Renal cortex interstitium (tissue), 11 donors: Measurements from ENCODE around the gene MTA2. TPM values are rescaled to one million over a fixed set of nuclear protein-coding genes. Genes with fewer than 3 reads are reported as not detected.
"Not testable (repeated sequence)": the region's sequence is repeated elsewhere in the genome, so short reads cannot be mapped to it uniquely, and the experiment has no call there.

ENCODE experiments used
- DNase-seq, 11 donors: peaks; one replicate each; pipeline ENCODE4 v3.0.0-alpha.2; 2013; ENCODE audit warnings: low read depth in 9 of 11, low spot score in 4 of 11; ENCODE audit errors: extremely low read depth in 1 of 11
- polyA plus RNA-seq, 3 donors: library from polyadenylated mRNA; unstranded; fragments of 120-200 nt; gene quantifications; one replicate each; pipeline ENCODE4 v1.2.1, GENCODE V29; 2013; ENCODE audit not compliant: insufficient read length in 3 of 3

Gene MTA2
- polyA plus RNA-seq, 3 donors = 79.7 to 105 (median 101) TPM

- no peak for DNase-seq
These were observed 618 bp downstream of the MTA2 start for GRCh38 chr11:62601122-62601371.

DNA sequence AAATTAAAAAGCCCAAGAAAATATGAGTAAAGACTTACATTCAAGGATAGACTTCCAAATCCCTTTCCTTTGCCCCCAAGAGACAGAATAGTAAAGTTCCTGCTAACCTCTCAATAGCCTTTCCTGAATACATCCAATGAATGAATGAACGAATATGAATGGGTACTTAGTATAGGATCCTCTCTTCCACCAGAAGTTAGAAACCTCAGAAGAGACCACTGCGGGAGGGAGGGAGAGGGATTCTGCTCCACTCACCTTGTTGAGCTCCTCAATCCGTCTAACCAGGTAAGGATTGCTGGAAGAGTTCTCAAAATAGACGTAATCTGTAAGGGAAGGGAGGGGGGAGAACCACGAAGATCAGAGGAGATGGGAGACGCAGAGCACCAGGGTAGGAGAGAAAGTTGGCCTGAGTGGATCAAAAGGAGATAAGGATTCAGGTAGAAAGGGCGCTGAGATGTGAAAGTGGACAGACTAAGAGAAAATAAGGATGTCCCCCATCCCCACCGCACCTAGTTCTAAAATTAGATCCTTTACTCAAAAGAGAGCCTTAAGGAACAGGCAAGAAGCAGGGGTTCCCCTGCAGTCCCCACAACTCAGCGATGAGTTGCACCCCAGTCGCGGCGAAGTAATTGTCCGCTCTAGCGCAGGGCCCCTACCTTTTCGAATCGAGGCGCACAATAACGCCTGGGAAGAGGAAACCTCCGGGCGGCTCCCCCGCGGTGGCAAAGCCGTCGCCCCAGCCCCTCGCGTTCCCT is 1.1 kb downstream of the MTA2 start:
- no peak for DNase-seq

DNA sequence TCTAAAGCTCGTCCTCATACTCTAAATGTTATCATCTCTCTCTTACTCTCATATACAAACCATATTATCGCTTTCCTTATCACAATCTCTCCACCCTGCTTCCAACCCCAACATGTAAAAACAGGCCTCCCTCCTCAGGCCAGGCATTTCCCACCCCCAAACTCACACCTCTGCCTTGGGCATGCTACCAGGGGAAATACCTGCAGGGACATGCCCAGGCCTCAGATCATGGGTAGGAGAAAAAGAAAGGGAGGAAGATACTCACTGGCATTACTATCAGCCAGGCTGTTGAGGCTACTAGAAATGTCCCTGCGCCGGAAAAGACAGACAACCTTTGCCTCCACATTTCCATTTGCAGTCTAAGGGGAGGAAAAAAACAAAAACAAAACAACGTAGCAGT is 1.8 kb downstream of the MTA2 start:
- no peak for DNase-seq

DNA sequence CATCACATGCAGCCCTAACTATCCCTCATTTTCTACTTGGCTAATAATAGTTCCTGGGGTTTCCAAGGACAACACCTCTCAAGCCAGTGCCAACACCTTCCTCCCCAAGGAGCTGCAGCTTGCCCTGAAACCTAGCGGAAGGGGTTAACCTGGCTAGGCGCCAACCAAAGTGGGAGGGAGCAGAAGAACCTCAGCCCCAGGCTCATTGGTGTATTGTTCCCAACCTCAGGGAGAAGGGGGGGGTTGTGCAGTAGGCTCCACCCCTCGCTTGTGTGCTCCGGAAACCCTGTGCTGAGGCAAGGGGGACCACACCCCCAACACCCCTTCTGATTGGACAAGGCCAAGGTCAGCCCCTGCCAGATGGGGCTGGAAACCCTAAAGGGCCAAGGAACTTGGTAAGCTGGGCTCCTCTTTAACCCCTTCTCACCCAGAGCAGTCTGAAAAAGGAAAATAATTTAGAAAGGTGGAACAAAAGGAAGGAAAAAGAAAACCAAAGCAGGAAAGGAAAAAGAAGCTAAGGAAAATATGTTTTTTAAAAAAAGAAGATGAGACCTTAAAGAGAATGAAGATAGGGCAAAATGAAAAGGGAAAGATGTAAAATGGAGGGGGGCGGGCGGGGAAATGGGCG is 2.5 kb downstream of the MTA2 start:
- DNase-seq = peak in 10 of 11 donors; percentile 78 to 95 (median 90)

DNA sequence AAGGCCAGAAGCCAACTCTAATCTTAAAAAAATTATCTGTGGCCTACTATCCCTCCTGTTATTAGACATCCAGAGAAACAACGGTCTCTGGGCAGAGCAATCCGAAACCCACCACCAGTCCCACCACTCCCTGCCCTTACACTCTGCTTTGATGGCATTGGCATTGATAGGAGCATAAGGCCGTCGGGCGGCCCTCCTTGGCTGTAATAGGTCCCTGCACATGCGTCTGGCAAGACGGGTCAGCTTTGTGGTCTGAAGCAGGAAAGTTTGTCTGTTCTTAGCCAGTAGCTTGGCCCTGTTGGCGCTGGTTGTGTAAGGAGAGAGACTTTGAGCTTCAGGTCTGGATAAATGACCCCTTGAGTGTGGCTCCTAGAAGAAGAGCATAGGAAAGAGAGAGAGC is 6.5 kb downstream of the MTA2 start:
- DNase-seq = no peak

- peak in 4 of 11 donors; percentile 46 to 51 (median 50) for DNase-seq
These were observed 8.1 kb downstream of the MTA2 start for GRCh38 chr11:62593434-62594044.

DNA sequence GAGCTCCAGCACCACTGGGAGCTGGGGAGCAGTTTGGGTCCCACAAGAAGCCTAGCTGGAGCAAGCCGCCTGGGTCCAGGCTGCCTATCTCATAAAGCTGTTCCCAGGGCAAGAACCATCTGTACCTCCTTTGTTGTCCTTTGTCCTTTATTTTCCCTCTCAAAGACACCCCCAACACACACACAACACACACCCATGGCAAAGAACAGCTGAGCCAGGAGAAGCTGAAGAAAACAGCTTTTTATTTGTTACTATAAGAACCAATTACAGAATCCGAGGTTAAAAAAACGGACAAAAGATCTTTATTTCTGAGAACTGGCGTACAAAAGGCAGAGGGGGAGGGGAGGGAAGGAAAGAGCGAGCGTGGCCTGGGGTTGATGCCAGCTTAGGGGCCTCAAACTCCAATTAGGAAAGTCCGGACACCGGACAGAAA is 8.7 kb downstream of the MTA2 start:
- DNase-seq = no peak

- no peak for DNase-seq
These were observed 9.4 kb downstream of the MTA2 start for GRCh38 chr11:62592146-62592815.

DNA sequence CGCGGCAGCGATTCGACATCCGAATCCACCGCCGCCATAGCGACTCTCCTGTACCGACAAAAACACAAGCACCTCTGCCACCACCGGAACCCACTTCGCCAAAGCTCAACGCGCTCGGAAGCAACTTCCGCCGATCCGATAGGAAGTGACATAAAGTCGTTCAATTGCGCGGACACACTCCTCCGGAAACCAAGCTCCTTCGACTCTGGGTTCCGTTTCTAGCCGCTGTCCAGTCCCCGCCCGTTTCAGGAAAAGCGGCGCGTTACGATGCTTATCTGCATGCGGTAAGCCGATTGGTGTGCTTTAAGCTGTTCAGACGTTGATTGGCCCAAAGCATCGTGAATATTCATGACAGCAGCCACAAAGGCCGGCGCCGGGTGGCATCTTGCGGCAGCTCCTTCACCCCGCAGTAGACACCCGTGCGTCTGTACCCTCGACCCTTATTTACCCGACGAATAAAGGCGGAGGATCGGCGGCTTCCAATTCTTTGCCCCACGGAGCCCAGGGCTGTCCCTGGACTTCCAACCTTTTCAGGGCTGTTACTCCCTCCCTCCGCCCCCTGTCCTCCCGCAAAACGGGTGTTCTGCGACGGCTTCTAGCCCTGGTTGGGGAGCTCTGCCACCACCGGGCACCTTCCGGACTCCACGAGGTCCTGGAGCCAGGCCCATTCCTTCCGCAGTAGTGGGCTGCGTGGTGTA is 10.1 kb downstream of the MTA2 start, which contains the start of gene TUT1:
Gene TUT1, minus strand, starts transcription at position 76 of the 698 bp plus-strand sequence. Its CDS starts 38 bp downstream, at position 38.
- peak in 10 of 11 donors; percentile 96 to 99 (median 98) for DNase-seq

DNA sequence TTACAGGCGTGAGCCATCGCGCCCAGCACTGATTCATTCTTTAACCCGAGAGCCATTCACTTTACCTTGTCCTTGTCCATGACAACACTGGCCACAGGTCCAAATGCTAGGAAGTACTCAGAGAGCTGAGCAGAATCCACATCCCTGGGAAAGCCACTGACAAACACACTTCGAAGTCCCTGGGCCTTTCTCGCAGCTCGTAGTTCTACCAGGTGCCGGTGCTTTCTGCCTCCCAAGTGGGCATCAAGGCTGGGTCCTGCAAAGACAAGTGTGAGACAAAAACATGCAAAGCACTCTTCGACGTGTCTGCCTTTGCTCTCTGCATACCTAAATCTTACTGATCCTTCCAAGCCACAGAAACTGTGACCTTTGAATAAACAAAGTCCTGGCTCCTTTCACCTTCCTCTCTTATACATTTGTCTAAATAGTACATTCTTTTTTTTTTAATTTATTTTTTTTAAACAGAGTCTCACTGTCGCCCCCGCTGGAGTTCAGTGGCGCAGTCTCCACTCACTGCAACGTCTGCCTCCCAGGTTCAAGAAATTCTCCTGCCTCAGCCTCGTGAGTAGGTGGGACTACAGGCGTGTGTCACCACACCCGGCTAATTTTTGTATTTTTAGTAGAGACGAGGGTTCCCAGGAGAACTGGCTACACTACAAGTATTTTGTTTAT is 12.6 kb downstream of the MTA2 start:
- no peak for DNase-seq

GRCh38 chr11:62585356-62585755 is 16.3 kb downstream of the MTA2 start:
- not testable (repeated sequence) for DNase-seq

DNA sequence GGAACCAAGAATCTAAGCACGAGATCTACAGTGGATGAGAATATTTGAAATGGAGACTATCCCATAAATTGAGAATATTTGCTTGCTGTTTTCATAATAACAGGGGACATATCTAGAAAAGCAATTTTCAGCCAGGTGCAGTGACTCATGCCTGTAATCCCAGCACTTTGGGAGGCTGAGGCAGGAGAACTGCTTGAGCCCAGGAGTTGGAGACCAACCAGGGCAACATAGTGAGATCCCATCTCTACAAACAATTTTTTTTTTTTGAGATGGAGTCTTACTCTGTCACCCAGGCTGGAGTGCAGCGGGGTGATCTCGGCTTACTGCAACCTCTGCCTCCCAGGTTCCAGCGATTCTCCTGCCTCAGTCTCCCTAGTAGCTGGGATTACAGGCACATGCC is 19.9 kb downstream of the MTA2 start:
- DNase-seq = not testable (repeated sequence)

DNA sequence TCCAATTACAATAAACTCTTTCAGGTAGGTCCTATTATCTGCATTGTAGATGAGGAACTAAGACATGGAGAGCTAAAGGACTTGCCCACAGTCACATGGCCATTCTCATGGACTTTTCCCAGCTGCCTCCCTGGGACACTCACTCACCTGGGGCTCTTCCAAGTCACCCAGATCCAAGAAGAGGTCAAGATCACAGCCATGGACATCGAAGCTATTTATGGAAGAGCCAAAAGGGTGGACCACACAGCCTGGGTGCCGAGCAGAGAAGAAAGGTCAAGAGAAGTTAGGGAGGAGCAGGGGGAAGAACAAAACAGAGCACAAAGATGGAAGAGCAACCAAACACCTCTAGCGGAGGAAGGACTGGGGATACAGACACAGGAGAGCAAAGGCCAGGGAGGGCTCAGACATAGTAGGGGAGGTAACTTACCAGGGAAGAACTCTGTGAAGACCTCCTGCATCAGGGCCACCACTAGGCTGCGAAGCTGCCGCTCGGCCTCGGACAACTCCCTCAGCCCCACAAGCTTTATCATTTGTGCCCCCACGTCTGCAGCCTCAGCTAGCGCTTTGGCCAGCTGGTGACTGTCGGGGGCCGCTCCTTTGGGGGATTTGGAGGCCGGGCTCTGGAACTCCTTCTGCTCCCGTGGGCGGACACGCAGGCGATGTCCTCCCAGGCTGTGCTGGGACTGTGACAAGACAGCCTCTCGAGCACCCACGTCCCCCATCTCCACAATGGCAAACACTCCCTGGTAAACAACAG is 20.5 kb downstream of the MTA2 start:
- no peak for DNase-seq

DNA sequence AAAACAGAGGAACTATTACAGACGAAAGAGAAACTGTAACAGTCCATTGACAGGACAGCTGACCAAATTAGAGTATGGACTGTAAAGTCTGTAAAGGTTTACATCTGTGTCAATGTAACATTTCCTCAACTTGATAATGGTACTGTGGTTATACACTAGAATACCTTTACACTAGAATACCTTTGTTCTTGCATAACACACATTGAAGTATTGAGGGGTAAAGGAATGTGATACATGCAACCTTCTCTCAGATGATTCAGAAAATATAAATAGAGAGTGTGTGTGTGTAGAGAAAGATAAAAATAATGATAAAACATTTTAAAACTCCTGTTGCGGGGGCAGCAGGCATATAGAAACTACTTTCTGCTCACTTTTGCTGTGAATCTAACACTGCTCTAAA is 22.4 kb downstream of the MTA2 start:
- no peak for DNase-seq

- DNase-seq = no peak
These were observed 23.1 kb downstream of the MTA2 start for GRCh38 chr11:62578541-62578940.

DNA sequence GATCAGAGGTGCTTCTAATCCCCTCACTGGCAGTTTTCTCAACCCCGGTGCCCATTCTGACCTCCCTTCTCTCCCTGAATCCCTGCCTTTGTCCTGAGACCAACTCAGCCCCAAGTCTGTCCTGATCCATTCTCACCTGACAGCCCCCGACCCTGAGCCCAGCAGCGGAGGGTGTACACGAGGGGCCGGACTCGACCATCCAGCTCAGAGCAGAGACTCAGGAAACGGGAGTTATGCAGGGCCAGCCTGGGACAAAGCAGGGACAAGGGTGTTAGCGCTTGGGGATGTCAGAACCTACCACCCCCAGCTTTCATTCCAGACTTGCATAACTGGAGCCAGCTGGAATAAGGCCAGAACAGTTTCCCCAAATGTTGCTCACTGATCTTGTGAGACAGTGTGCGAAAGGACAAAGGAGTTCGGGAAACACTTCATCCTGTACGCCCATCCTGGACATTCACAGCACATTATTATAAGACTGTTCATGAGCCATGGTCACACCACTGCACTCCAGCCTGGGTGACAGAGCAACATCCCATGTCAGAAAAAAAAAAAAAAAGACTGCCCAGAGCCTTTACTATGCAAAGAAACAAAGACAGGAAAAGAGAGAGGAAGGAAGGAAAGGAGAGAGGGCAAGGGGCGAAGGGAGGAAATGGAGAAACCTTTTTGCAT is 24.5 kb downstream of the MTA2 start:
- no peak for DNase-seq

GRCh38 chr11:62575837-62576236 is 25.8 kb downstream of the MTA2 start:
- no peak for DNase-seq

GRCh38 chr11:62575156-62575555 is 26.5 kb downstream of the MTA2 start:
- no peak for DNase-seq
